Measurements from ENCODE around the gene MAG. TPM values are rescaled to one million over a fixed set of nuclear protein-coding genes. Genes with fewer than 3 reads are reported as not detected.
"Not testable (repeated sequence)": the region's sequence is repeated elsewhere in the genome, so short reads cannot be mapped to it uniquely, and the experiment has no call there.

The MAG gene
- total RNA-seq, 1 donor from 2014 or later = 0.09 TPM

- intact Hi-C loops (cut with micrococcal nuclease) = no loop called here
Observed at GRCh38 chr19:35357867-35358573, 66.1 kb downstream of the MAG start, which contains the start of gene FFAR3. Gene FFAR3 (plus strand): TSS chr19:35358460. CDS start chr19:35358891, 431 bp downstream.

DNA sequence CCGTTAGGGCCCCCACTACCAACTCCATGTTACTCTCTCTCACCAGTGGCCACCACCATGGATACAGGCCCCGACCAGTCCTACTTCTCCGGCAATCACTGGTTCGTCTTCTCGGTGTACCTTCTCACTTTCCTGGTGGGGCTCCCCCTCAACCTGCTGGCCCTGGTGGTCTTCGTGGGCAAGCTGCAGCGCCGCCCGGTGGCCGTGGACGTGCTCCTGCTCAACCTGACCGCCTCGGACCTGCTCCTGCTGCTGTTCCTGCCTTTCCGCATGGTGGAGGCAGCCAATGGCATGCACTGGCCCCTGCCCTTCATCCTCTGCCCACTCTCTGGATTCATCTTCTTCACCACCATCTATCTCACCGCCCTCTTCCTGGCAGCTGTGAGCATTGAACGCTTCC, 66.9 kb downstream of the MAG start:
- intact Hi-C loops (cut with micrococcal nuclease) = not testable (repeated sequence)

GRCh38 chr19:35359395-35359794, 67.4 kb downstream of the MAG start:
- intact Hi-C loops (cut with micrococcal nuclease) = not testable (repeated sequence)

GRCh38 chr19:35360081-35360480, 68.1 kb downstream of the MAG start:
- intact Hi-C loops (cut with micrococcal nuclease) = not testable (repeated sequence)

GRCh38 chr19:35360880-35361420, 69.0 kb downstream of the MAG start:
- intact Hi-C loops (cut with micrococcal nuclease) = no loop called here

- intact Hi-C loops (cut with micrococcal nuclease) = no loop called here
Observed at GRCh38 chr19:35362261-35363000, 70.5 kb downstream of the MAG start.

DNA sequence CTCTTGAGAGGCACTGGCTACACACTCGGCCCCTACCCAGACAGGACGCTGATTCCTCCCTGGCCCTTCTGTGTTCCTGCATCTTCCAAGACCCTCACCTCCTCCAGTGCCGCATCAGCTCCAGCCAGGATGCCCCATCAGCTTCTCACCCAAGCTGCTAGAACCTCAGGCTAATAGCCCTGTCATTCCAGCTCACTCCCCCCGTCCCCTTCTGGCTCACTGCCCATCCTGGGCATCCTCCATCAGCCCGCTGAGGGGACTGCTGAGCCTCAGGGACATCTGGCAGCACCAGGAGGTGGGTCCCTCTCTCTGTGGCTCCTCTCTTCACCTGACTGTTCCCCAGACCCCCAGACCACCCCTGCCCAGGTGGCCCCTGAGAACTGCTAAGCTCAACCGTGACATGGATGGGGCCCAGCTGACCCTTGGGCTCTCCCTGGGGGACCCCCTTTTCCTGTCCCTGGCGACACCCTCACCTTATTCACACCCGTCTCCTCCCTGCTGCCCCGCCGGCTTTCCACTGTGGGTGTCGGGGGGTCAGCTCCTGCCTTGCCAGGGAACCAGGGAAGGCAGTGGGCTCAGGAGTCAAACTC, 71.1 kb downstream of the MAG start:
- intact Hi-C loops (cut with micrococcal nuclease) = no loop called here

Other genes starting within 250 kb of the MAG start
- gene FXYD3, start 176.3 kb upstream of the MAG start, total RNA-seq = not detected in 2 replicates
- 0.27 TPM in 2 replicates for gene LGI4, start 157.1 kb upstream of the MAG start, total RNA-seq
- gene FXYD1, start 153.3 kb upstream of the MAG start, total RNA-seq = 0.23 and 0.70 TPM in 2 replicates
- 0.70 and 1.9 TPM in 2 replicates for gene FXYD7, start 148.9 kb upstream of the MAG start, total RNA-seq
- 354 and 374 TPM in 2 replicates for gene FXYD5, start 137.4 kb upstream of the MAG start, total RNA-seq
- gene FAM187B, start 63.4 kb upstream of the MAG start, total RNA-seq = not detected in 2 replicates
- 0.70 and 1.2 TPM in 2 replicates for gene LSR, start 43.2 kb upstream of the MAG start, total RNA-seq
- 132 and 139 TPM in 2 replicates for gene USF2, start 23.2 kb upstream of the MAG start, total RNA-seq
- 0.36 and 0.39 TPM in 2 replicates for gene HAMP, start 9.6 kb upstream of the MAG start, total RNA-seq
- 0.20 and 0.70 TPM in 2 replicates for gene CD22, start 37.0 kb downstream of the MAG start, total RNA-seq
- not detected in 2 replicates for gene FFAR1, start 55.7 kb downstream of the MAG start, total RNA-seq
- 0.16 TPM in 1 of 2 replicates, not detected in the other for gene FFAR3, start 66.3 kb downstream of the MAG start, total RNA-seq
- not detected in 2 replicates for gene GPR42, start 78.9 kb downstream of the MAG start, total RNA-seq
- not detected in 2 replicates for gene FFAR2, start 156.1 kb downstream of the MAG start, total RNA-seq
- not detected in 2 replicates for gene KRTDAP, start 198.3 kb downstream of the MAG start, total RNA-seq
- not detected in 2 replicates for gene DMKN, start 221.5 kb downstream of the MAG start, total RNA-seq
- gene SBSN, start 236.2 kb downstream of the MAG start, total RNA-seq = not detected in 2 replicates
- not detected in 2 replicates for gene GAPDHS, start 241.3 kb downstream of the MAG start, total RNA-seq

Measured in T-helper 2 cell treated with Interferon-gamma antibody and Interleukin-4, amounts not matched to agents 100 ng/mL and 5 ng/mL, for 36 hours (primary cell).